ENCODE measurements around the gene MAEL.
A peak's percentile ranks its signal among the peaks of the same experiment; 100 is the strongest.

MAEL gene

DNA sequence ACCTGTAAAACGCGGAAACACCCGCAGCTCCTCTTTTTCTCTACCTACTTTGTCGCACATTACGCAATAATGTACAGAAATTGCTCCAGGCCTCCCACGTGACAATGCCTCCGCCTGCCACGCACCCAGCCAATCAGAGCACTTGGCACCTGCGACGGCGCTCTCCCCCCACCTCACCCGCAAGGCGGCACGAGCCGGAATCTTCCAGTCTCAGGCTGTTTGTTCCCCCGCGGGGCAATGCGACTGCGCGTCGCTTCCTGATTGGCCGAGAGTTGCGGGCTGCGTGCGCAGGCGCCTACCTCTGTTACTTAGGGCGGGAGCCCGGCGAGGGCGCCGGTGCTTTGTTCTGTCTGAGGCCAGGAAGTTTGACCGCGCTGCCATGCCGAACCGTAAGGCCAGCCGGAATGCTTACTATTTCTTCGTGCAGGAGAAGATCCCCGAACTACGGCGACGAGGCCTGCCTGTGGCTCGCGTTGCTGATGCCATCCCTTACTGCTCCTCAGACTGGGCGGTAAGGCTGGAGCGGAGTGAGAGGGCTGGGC, at the start of gene MAEL:
Gene MAEL (plus strand): TSS at position 307 of the 542 bp plus-strand sequence. CDS start 73 bp downstream, at position 380.
- no peak for DNase-seq

DNA sequence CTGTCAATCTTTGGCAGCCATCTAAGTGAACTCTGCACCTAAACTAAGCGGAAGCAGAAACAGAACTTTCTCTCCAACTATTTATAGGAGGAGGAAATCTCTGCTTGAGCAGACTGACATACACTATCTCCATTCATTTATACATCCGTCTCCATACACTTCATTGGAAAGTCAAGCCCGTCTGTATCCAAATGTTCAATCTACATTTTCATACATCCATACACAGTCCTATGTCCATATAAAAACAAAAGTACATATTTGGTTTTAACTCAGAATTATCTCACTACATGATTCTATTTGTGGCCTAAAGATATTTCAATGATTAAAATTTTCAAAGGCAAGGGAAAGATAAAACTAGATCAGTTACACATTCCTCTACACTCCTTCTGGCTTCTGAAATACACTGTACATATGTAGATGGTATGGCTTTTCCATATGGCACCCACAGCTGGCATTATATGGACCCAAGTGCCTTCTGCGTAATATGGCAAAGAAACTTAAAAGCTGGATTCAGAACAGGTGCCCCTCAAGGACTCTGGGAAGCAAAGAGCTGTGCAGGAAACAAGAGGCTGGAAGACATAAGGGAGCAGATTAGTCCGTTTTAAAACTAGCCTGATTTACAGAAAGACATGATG, 49.2 kb upstream of the MAEL start:
- DNase-seq, result no peak

DNA sequence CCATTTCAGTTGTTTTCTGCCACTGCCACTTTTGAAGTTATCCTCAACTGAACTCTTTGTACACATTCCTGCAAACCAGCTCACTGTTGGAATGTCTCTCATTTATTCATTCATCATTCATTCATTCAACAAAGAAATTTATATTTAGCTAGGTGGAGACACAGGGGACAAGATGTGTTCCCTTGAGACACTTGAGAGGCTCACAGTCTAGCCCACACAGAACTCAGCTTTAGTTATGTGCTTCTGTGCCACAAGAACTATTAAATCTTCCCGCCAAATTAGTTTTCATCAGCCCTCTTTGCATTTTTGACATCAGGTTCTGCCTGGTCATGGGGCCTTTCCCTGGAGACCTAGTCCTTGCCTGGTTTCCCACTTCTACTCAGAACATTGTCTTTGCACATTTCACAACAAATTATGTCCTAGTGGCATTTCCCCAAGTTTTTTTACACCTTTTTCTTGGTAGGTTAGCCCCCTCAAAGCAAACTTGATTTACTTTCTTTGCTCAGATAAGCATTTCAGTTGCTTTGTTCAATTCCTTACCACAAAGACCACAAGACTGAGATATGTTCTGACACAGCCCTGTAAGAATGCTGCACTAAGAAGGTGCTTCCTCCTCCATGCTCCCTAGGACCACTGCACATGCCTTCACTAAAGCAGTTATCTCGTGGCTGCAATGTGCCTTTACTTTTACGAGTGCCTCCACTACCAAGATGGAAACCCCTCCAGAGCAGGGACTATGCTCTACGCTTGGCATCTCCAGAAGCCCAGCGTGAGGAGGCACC, 44.7 kb upstream of the MAEL start:
- DNase-seq, result no peak

DNA sequence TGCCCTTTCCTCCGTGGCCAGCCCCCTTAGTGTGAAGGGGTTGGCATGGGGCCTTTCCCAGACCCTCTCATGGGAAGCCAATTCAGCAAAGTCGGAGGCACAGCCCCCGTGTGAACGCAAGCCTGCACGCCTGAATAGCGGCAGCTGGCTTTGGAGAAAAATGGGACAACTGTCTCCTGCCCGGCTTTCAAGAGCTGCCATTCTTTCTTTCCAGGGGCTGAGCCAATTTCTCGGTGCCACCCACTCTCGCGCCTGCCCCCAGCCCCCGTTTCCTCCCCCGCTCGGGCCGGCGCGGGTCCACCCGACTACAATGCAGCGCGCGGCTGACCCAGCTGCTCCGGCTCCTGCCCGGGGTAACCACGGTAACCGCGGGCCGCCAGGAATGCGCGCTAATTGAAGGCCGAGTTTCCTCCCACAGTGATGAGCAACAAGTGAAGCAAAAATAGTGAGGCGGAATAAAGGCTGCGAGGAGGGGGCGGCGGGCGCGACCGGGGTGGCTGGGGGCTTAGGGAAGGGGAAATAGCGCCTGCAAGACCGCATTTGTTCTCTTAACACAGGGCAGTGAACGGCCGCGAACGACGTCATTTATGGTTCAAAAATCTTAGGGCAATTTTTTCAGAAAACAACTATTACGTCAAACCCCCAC, 41.6 kb upstream of the MAEL start:
- DNase-seq, result peak; percentile 26 to 83

DNA sequence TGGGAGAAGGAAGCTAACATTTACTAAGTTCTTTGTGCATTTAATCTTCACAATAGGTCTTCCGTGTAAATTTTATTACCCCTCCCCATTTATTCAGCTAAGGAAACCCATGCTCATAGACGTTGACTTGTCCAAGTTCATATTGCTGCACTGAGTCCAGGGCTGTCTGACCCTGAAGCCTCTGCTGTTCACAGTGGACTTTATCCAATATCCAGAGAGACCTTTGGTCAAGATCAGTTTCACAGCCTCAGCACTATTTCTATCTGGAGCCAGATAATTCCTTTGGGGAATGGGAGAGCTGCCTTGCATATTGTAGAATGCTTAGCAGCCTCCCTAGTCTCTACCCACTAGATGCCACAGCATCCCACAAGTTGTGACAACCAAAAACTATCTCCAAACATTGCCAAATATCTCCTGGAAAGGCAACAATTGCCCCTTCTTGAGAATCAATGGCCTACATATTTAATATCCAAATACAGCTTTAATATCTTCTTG, 40.2 kb upstream of the MAEL start:
- DNase-seq, result no peak

DNA sequence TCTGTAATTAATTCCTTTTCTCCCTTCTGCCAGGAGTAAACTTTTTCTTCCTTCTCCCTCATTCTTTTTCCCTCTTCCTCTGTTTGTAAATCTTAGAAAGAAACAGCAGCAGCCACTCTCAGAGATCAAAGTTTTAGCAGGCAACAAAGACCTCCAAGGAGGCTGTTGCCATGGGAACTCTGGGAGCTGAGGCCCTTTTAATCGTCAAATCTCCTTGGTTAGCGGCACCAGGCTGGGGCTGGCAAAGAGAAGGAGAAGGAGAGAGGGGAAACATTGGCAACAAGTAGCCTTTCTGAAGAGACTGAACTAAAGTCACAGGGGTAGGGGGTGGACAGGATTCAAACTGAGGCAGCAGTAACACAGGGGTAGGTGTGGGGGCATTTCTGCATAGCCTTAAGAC, 38.9 kb upstream of the MAEL start:
- no peak for DNase-seq

DNA sequence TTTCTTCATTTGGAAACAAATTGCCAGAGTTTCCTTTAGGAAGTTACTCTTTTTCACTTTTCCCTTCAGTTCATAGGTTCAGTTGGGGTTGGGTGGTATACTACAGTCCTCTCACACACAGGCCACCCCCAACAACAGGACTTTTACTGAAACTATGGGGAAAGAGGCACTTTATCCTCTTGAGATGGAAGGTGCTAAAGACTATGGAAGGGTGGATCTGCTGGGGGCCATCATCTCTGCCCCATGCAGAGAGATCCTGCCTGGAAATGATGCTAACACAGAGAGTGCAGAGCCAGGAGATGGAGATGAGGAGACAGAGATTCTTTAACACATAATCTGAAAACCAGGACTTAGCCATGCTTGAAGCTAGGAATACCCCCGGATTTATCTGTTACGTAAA, 38.0 kb upstream of the MAEL start:
- no peak for DNase-seq

DNA sequence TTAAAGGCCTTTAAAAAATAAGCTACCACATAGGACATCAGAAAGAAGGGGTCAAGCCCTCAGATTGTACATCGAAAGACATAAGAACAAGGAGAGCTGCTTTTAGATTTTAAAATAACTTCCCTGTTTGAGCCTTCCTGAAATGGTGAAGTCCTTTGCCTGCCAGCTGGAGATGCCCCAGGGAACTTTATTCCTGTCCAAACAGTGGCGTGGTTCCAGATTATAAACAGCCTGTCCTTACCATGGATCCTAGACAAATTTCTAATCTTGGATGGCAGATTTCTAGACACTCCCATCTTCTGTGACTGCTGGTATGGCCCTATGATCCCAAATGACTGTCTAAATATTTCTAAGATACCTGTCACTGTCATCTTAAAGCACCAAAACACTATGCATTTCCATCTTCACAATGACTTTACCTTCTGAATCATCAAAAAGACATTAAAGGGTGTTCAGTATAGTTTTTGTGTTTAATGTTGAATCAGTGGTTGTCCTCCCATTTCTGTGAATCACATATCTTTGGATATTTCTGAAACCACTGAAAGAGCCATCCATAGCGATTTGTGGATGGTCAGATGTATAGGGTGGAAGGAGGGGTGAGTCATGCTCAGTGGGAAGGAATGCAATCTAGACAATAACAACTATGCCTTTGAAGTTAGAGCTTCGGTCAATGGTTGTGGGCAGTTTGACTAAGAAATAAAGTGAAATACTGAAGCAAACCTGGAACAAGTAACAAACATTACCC, 36.9 kb upstream of the MAEL start:
- no peak for DNase-seq

DNA sequence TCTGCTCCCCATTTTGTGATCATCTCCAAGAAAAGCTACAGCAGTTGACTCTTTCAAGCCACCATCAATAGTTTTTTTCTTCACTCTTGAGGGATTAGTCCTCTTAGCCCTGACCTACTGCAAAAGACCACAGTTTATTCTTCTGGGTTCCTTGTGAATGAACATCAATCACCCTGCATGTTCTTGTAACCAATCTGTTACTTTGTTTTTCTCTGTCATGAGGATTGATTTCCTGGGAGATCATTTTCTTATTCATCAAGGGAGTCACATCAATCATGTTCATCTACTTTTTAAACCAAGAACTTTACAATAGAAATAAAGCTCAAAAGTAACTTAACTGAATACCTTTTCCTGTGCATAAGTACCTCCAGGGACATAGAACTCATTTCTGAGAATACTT, 35.6 kb upstream of the MAEL start:
- DNase-seq, result no peak

DNA sequence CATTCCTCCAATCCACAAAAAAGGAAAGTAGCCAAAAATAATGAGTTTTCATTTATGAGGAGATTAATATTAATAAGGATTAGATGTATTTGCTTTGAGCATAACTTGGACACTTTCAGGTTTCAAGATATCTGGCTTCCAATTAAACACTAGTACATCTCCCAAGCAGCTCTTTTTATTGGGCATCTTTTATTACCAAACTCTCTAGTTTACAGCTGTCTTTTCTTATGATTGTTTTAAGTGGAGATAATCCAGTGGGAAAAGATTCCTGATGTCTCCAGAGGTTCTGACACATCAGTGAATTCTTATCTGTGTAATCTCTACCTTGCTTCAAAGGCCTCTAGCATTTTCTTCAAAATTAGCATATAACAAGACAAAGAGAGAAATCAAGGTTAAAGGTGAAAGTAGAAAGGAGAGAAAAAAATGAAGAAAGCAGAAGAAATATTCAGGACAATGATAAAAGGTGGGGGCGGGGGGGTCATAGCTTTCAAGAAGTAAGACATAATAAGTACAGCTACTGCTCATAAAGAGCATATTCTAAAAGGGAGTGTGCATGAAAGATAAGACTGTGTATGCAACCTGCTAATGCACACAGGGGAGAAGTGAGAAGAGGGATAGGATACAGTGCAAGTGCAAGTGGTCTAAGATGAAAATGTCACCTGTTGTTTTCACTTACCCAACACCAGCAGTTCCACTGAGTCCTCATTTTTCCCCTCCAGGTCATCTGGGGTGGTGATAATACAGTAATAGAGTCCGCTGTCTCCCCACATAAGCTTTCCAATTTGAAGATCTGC, 32.8 kb upstream of the MAEL start:
- no peak for DNase-seq

DNA sequence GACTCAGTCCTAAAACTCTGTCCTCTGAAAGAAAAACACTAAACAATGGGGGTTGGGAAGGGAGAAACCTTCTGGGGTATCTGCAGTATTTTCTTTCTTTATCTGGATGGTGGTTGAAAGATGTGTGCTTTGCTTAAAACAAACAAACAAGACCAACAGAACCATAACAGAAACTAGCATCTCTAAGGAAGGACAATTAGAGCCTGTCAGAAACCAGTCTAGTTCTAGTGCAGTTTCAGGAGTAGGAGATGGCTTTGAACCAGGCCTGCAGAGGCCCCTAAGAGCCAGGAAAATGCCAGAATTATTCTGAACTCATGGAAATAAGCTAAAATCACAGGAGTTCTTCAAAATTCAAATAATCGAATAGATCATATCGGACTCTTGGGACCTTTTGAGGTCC, 32.2 kb upstream of the MAEL start:
- DNase-seq, result no peak

DNA sequence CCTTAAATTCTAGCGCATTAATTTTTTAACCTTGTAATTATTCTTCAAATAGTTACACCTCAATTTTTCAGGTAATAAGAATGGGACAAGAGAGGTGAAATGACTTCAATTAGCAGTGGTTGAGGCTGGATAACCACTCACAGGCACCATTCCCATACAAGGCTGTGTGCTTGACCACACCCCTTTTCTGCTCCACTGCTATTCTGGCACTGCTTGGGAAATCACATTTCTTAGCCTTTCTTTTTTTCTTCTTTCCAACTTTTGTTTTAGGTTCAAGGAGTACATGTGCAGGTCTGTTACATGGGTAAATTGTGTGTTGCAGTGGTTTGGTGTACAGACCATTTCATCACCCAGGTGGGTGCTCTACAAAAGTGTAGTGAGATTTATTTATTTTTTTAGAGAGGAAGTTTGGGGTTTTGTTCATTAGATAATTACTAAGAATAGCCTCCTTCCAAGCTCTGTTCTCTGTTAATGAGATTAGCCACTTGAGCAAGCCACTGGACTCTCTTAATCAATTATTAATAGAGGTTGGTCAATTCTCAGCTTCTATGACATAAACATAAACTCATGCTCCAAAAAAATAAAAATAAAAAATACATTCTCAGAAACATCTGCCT, 28.1 kb upstream of the MAEL start:
- no peak for DNase-seq

DNA sequence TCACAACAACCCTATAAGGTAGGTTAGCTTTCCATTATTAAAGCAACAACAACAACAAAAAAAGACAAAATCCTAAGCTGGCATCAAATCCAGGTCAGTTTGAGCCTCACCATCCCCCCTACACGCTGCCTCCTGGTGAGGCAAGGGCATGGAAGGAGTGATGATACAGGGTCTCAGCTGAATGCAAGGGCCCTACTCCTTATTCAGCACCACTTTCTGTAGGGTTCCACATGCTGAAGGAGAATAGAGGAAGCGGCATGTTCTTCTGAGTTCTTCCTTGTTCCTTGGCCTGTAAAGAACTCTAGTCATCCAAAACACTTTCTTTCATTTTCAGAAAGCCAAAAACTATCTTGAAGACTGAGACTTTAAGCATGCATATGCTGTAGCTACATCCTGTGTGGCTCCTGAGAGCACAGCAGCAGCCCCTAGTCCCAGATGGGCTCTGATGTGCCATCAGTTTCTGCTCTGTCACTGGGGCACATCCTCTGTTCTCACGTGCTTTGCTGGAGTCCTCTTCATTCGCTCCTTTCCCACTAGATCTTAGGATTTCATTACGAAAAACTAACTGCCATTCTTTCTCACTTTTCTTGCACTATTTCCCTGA, 19.9 kb upstream of the MAEL start:
- DNase-seq, result no peak

DNA sequence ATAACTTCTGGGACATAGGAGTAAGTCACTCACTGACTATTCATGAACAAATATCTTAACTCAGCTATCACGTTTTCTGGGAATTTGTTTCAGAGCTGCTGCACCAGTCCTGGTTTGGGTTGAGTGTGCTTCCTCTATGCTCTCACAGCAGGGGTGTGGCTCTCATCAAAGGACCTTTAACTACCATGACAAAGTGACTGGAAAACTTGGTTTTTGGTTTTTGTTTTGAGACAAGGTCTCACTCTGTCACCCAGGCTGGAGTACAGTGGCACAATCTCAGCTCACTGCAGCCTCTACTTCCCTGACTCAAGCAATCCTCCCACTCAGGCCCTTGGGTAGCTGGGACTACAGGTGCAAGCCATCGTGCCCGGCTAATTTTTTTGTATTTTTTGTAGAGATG, 17.8 kb upstream of the MAEL start:
- no peak for DNase-seq

DNA sequence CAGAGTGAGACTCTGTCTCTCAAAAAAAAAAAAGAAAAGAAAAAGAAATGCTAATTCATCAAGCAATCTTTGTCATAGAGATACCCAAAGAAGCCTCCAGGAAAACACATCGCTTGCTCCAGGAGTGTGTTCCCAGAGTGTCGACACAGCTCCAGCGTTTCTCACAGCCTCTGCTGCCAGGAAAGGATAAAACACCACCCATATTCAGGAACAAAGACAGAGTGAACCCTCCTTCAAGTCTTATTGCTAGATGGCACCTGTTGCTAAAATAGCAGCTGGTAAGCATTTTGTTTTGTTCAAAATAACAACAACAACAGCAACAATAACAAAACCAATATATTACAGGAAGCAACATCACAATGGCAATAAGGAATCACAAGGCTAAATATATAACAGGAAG, 16.9 kb upstream of the MAEL start:
- DNase-seq, result no peak

DNA sequence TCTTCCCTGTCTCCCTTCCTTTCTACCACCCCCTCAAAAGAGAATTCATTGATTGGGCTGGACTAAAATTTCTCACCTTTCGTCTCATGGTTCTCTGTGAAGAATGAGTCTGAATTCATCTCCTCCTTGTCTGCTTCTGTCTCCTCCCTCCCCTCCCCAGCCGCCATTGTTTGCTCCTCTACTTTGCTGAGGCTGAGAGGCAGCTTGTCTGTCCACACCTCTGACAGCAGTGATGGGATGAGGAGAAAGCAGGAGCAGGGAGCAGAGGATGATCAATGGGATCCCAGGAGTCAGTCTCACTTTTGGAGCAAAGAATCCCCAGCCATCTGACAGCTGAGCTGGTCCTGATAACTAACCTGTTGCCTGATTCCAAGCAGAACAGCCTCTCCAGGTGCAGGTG, 16.3 kb upstream of the MAEL start:
- no peak for DNase-seq

DNA sequence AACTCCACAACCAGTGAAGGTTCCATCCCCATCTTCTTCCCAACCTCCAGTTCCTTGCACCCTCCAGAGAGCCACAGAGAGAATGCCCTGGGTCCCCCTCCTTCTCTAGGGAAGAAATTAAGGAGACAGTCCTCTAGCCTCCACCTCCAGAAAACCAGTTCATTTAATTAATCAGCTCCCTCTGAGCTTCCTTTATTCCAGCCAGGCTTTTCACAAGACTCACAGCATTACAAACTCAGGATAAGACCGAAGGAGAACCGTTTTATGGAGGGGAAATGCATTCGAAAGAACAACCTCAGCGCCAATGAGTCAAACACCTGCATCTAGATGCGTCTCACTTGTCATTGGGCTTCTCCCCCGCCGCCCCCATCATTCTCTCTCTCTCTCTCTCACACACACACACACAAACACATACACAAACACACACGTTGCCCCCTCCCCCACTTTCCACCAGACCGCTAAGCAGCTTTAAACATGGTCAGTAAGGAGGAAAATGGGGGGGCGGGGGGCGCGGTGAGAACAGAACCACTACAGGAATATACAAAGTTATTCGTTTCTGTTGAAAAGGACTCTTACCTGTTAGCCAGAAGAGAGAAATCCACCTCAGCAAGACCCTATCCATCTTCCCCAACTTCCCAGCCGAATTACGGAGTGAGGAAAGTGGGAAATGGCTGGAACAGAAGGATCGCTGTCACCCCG, 14.3 kb upstream of the MAEL start:
- peak in 1 of 2 experiments; percentile 66 for DNase-seq

DNA sequence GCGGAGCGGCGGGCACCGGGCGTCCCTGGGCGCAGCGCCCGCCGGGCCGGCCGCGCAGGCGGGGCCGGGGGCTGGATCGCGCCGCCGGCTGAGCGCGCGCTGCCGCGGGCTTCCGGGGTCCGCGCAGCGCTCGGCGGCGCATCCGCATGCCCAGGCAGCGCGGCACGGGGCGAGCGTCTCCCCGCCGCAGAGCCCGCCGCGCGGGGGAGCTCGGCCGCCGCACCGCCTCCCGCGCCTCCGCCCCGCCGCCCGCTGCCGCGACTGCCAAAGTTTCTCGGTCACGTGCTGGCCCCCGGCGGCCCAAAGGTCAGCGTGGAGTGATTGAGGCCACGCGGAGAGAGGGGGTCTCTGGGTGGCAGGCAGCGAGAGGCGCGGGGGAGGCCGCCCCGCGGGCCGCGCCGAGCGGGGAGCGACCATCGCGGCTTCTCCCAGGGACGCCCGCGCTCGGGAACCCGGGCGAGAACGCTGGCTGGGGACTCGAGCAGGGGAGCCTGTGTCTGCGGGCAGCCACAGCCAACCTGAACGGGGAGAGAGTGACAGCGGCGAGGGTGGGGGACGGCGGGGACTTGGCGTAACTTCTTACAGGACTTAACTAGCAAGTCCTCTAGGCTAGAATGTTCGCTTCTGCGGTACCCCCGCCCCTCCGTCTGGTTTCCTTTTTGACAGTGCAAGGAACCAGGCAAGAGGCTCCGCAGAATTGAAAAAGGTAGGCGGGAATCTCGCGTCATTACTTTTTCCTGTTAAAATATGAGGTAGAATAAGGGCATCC, 13.5 kb upstream of the MAEL start, which contains the start of gene ILDR2:
Gene ILDR2 (minus strand): TSS at position 180 of the 769 bp plus-strand sequence. CDS start 272 bp downstream, outside the sequence.
- peak; percentile 40 to 86 for DNase-seq

DNA sequence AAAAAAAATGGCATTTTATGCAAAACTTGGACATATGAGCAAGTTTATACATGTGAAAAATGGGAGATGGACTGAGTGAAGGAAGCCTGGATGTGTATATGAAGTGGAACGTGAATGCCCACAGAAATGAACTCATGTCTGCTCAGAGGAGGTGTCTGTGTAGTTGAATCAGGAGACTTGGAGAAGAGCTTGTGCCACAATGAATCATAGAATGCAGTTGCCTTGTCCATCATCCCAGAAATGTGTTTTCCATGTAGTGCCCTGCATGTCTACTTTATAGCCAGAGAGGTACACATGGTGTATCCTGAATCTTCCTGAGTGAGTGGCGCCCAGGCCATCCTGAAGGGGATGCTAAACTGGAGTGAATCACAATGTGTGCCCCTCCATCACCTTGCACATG, 11.1 kb upstream of the MAEL start:
- DNase-seq, result no peak

DNA sequence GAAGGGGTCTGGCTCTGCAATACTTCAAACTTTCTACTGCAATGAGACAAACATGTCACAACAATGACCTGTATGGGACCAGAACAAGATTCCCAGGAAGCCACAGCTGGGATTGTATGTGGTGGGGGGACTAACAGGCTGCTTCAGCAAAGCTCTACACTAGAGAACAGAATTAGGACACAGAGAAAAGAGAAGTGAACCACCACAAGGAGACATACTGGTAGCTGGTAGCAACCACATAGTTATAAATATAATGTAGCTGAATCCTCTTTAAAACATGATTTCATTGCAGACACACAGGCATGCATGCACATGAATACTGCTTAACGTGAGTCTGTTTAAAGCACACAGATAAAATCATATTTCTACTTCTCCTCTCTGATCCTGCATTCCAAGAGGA, 10.3 kb upstream of the MAEL start:
- no peak for DNase-seq
